ENCODE results near the gene TRAF3. TPM values are rescaled to one million over a fixed set of nuclear protein-coding genes. Genes with fewer than 3 reads are reported as not detected.

TRAF3 gene
- total RNA-seq, 2 experiments from 2014 or later, result 66.4 to 83.7 TPM

- ATAC-seq (no peak), DNase-seq (no peak)
- Mint-ChIP-seq H3K9me3 (ENCODE audit: low read depth) (peaks cover 5% of the 10 kb centered on the region), H3K27me3 (no peaks in the 10 kb centered on the region), H3K27ac (no peak overlapping the region), H3K4me1 (no peaks in the 10 kb centered on the region), H3K4me3 (no peak overlapping the region), H3K36me3 (ENCODE audit: low read depth) (no peaks in the 10 kb centered on the region)
- intact Hi-C loops (cut with DNase I, micrococcal nuclease), result no loop called here
- CTCF ChIA-PET, result interaction anchor here (0.5 to 1.2 kb wide), 2 partner anchors 15 to 43 kb away, joined by 3 read pairs; no protein-coding TSS in a partner anchor
- POLR2A ChIA-PET, result no interaction called here
Measured at GRCh38 chr14:102737402-102738372, 39.6 kb upstream of the TRAF3 start.

DNA sequence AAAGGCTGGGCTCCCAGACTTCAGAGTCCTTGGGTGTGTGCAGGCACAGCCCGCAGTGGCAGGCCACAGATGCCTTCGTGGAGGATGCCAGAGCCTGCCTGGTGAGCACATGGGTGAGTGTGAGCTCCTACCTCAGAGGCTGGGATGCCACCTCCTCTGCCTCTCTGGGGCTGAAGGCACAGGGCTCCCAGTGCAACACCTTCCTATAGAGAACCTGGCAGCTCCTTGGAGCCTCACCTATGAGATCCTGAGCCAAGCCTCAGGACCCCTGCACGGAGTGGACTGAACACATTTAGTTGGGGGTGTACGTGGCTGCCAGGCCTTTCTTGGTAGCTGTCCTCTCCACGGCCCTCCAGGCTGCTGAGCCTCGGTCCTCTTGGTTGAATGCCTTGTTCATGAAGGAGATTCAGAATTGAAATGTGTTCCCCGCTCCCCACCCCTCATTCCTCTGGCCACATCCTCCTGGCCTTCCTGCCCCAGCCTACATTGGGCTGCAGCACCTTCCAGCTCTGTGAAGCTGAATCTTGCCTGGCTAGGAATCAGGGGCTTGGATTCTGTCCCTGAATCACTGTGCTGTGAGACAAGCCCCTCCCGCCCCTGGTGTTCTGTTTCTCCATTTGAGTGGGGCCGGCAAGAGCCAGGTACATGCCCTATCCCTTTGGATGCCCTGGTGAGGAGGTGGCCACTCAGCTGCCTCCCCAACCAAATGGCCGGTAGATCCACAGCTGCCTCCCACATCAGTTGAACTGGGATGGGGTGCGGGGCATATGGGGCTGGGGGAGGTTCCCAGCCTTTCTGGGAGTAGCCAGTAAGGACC is 38.7 kb upstream of the TRAF3 start:
- Mint-ChIP-seq H3K4me1 (no peaks in the 10 kb centered on the region), H3K27me3 (no peaks in the 10 kb centered on the region), H3K4me3 (no peak overlapping the region), H3K36me3 (ENCODE audit: low read depth) (peaks cover 2% of the 10 kb centered on the region), H3K9me3 (ENCODE audit: low read depth) (peaks cover 6% of the 10 kb centered on the region), H3K27ac (no peak overlapping the region)
- ChIA-PET CTCF (interaction anchor here (0.6 kb wide), 1 partner anchor 49 kb away, joined by 3 read pairs; no protein-coding TSS in a partner anchor), POLR2A (interaction anchor here (0.6 kb wide), 1 partner anchor 195 kb away, joined by 4 read pairs; no protein-coding TSS in a partner anchor)
- ATAC-seq, result no peak
- DNase-seq, result no peak
- intact Hi-C loops (cut with DNase I, micrococcal nuclease), result no loop called here

- Mint-ChIP-seq H3K9me3 (ENCODE audit: low read depth) (peaks cover 6% of the 10 kb centered on the region), H3K4me3 (no peak overlapping the region), H3K27me3 (no peaks in the 10 kb centered on the region), H3K4me1 (no peaks in the 10 kb centered on the region), H3K36me3 (ENCODE audit: low read depth) (peaks cover 3% of the 10 kb centered on the region), H3K27ac (no peak overlapping the region)
- ATAC-seq, result no peak
- POLR2A ChIA-PET, result no interaction called here
- DNase-seq, result no peak
- CTCF ChIA-PET, result no interaction called here
- intact Hi-C loops (cut with DNase I, micrococcal nuclease), result no loop called here
Measured at GRCh38 chr14:102739190-102739469, 38.1 kb upstream of the TRAF3 start.

GRCh38 chr14:102746634-102747438 is 30.4 kb upstream of the TRAF3 start:
- POLR2A ChIA-PET, result no interaction called here
- H3K9me3 Mint-ChIP-seq (ENCODE audit: low read depth), result peaks cover 6% of the 10 kb centered on the region
- no peak overlapping the region for H3K4me3 Mint-ChIP-seq
- no peak overlapping the region for H3K27ac Mint-ChIP-seq
- DNase-seq (no peak), ATAC-seq (no peak)
- H3K4me1 Mint-ChIP-seq, result no peaks in the 10 kb centered on the region
- CTCF ChIA-PET, result no interaction called here
- H3K27me3 Mint-ChIP-seq, result no peaks in the 10 kb centered on the region
- peaks cover 3% of the 10 kb centered on the region for H3K36me3 Mint-ChIP-seq (ENCODE audit: low read depth)
- intact Hi-C loops (cut with DNase I, micrococcal nuclease), result no loop called here

- Mint-ChIP-seq H3K4me3 (no peak overlapping the region), H3K27ac (no peak overlapping the region), H3K4me1 (no peaks in the 10 kb centered on the region), H3K36me3 (ENCODE audit: low read depth) (no peaks in the 10 kb centered on the region), H3K9me3 (ENCODE audit: low read depth) (no peaks in the 10 kb centered on the region), H3K27me3 (no peaks in the 10 kb centered on the region)
- CTCF ChIA-PET, result no interaction called here
- ATAC-seq (no peak), DNase-seq (no peak)
- intact Hi-C loops (cut with DNase I, micrococcal nuclease), result no loop called here
- POLR2A ChIA-PET, result no interaction called here
Measured at GRCh38 chr14:102748806-102749205, 28.4 kb upstream of the TRAF3 start.

DNA sequence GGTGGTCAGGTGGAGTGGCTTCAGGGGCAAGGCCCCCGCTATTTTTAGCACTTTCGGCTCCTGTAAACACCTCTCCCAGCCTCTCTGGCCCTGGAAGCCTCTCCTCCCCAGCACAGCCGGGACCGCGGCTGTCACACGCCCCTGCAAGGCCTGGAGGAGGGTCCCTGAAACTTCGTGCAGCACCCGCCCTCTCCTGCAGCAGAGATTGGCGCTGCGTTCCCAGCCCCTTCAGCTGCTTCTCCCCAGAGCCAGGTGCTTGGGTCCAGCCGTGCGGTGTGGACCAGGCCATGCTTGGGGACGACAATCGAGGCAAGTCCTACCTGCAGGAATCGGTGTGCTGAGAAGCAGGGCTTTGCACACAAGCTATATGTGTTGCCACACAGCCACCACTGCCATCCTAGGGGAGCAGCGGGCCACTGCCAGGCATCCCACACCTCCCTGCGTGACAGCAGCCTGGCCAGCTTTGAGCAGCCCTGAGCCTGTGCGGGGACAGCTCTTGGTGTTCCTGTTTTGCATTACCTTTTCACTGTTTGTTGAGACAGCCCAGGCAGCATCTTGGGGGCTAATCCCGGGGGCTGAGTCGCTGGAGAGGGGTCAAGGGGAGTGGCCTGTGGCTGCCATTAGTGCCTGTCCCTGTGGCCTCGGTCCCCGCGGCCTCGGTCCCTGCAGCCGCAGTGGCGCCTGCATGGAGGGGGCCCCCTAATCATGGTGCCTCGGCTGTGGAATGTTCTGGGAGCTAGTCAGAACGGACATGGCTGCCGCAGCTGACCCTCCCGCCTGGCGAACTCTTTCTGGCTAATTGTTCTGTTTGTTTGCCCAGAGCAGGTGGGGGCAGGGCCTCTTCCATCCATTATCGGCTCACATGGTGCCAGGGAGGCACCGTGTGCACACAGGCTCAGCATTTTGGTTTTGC is 27.6 kb upstream of the TRAF3 start:
- ChIA-PET POLR2A (no interaction called here), CTCF (no interaction called here)
- no peaks in the 10 kb centered on the region for H3K9me3 Mint-ChIP-seq (ENCODE audit: low read depth)
- no peaks in the 10 kb centered on the region for H3K27me3 Mint-ChIP-seq
- no peak for DNase-seq
- no peak overlapping the region for H3K27ac Mint-ChIP-seq
- ATAC-seq, result no peak
- H3K36me3 Mint-ChIP-seq (ENCODE audit: low read depth), result no peaks in the 10 kb centered on the region
- H3K4me3 Mint-ChIP-seq, result no peak overlapping the region
- no peaks in the 10 kb centered on the region for H3K4me1 Mint-ChIP-seq
- intact Hi-C loops (cut with DNase I, micrococcal nuclease), result no loop called here

DNA sequence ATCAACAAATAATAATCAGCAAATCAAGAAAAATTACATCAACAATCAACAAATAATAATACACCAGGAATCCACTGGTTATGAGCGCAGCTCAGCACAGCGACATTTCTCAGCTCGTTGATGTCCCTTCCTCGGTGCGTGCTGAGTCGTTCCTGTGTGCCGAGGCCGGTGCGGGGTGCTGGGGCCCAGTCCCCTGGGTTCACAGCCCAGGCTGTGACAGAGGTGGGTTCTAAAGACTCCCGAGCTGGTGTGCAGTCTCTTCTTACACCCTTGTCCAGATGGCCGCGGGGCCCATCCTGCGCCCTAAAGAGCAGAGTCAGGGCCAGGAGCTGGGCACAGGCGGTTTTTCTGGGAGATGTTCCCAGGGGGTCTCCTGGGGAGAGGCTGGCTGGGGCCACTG is 26.9 kb upstream of the TRAF3 start:
- H3K4me1 Mint-ChIP-seq, result no peaks in the 10 kb centered on the region
- no peak for DNase-seq
- ChIA-PET CTCF (no interaction called here), POLR2A (no interaction called here)
- intact Hi-C loops (cut with DNase I, micrococcal nuclease), result no loop called here
- H3K27me3 Mint-ChIP-seq, result no peaks in the 10 kb centered on the region
- ATAC-seq, result no peak
- H3K36me3 Mint-ChIP-seq (ENCODE audit: low read depth), result no peaks in the 10 kb centered on the region
- no peaks in the 10 kb centered on the region for H3K9me3 Mint-ChIP-seq (ENCODE audit: low read depth)
- H3K4me3 Mint-ChIP-seq, result no peak overlapping the region
- H3K27ac Mint-ChIP-seq, result no peak overlapping the region

GRCh38 chr14:102751088-102751487 is 26.2 kb upstream of the TRAF3 start:
- Mint-ChIP-seq H3K36me3 (ENCODE audit: low read depth) (no peaks in the 10 kb centered on the region), H3K27me3 (no peaks in the 10 kb centered on the region)

GRCh38 chr14:102752239-102752847 is 24.9 kb upstream of the TRAF3 start:
- intact Hi-C loops (cut with DNase I, micrococcal nuclease), result no loop called here
- Mint-ChIP-seq H3K9me3 (ENCODE audit: low read depth) (no peaks in the 10 kb centered on the region), H3K4me3 (no peak overlapping the region), H3K4me1 (no peaks in the 10 kb centered on the region), H3K27ac (no peak overlapping the region), H3K27me3 (no peaks in the 10 kb centered on the region), H3K36me3 (ENCODE audit: low read depth) (no peaks in the 10 kb centered on the region)
- no peak for ATAC-seq
- CTCF ChIA-PET, result no interaction called here
- POLR2A ChIA-PET, result no interaction called here
- no peak for DNase-seq

More at GRCh38 chr14:102751088-102751487, 26.2 kb upstream of the TRAF3 start:
- ATAC-seq, result no peak
- intact Hi-C loops (cut with DNase I, micrococcal nuclease), result no loop called here
- Mint-ChIP-seq H3K9me3 (ENCODE audit: low read depth) (no peaks in the 10 kb centered on the region), H3K4me1 (no peaks in the 10 kb centered on the region), H3K27ac (no peak overlapping the region), H3K4me3 (no peak overlapping the region)
- no peak for DNase-seq
- POLR2A ChIA-PET, result no interaction called here
- CTCF ChIA-PET, result no interaction called here

DNA sequence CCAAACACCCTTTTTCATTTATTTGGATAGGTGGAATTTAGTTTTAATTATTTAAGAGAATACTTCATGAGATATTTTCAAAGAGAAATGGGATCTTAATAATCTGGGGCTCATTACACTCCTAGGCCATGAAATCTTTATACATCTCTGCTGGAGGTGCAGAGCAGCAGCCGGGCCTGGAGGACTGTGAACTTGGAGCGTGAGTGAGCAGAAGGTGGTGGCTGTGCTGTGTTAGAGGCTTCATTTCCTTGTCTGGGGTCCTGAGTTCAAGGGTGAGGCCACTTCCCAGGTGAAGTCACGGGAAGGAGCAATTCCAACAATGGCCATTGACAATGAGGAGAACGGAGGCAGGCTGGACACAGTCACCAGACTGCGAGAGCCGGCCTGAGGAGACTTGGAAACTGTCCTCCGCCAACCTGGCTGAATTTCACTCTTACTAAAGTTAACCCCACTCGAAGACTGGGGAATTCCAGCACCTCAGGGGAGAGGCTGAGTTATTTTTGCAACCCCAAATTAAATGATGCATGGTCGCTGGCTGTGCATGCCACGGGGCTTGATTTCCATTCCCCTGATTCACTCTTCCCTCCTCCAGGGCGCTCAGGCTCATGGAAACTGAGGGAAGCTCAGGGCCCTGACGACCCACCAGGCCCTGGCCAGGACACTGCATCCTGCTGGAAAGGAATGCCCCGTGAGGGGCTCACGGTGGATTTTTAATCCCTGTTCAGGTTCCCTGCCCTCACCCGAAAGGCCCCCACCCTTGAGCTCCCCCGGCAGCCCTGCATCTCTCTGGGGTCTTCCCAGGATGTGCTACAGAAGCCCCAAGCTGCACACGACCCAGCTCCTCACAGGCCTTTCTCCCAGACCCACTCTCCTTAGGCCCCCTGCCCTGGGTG is 22.6 kb upstream of the TRAF3 start:
- Mint-ChIP-seq H3K27me3 (no peaks in the 10 kb centered on the region), H3K27ac (no peak overlapping the region), H3K4me1 (no peaks in the 10 kb centered on the region), H3K36me3 (ENCODE audit: low read depth) (no peaks in the 10 kb centered on the region), H3K4me3 (no peak overlapping the region), H3K9me3 (ENCODE audit: low read depth) (no peaks in the 10 kb centered on the region)
- ChIA-PET POLR2A (no interaction called here), CTCF (no interaction called here)
- ATAC-seq (peak; percentile 23), DNase-seq (no peak)
- intact Hi-C loops (cut with DNase I, micrococcal nuclease), result no loop called here
